OCI-LY7 (cell line): ENCODE results near the gene CALN1. TPM values are rescaled to one million over a fixed set of nuclear protein-coding genes. Genes with fewer than 3 reads are reported as not detected.

Experiments used
- BruUV-seq: library from RNA; stranded (reverse); fragments of 400-500 nt; replicated peaks from 2 replicates; lab custom pipeline; 2021; lab: Mats Ljungman, UMichigan
- CTCF ChIA-PET: fragments of 300-600 bp; sonication (Branson Sonifier 250); formaldehyde crosslinking; loops from one replicate; lab custom pipeline; 2022; ENCODE audit warnings: antibody characterized with exemption; ENCODE audit not compliant: unreplicated experiment; lab: Charles Lee
- POLR2A ChIA-PET: fragments of 300-600 bp; sonication (Branson Sonifier 250); formaldehyde crosslinking; loops from one replicate; lab custom pipeline; 2022; ENCODE audit warnings: antibody characterized with exemption; lab: Charles Lee
- DNase-seq: peaks from one replicate; pipeline ENCODE4 v3.0.0-alpha.2; 2015; ENCODE audit warnings: low spot score
- H2AFZ ChIP-seq: fragments of 200-600 bp; sonication (generic), shearing (Covaris generic); 2 replicates; pipeline ENCODE4 v1.6.1; 2014; ENCODE audit warnings: mild to moderate bottlenecking, antibody characterized with exemption, low read length, moderate library complexity
- H3K27ac ChIP-seq: fragments of 200-600 bp; sonication (generic); 2 replicates; pipeline ENCODE4 v1.5.1; 2014; ENCODE audit warnings: mixed run types, low read depth, mild to moderate bottlenecking, moderate library complexity, low read length, inconsistent platforms; ENCODE audit not compliant: poor library complexity, severe bottlenecking
- H3K36me3 ChIP-seq: fragments of 200-600 bp; sonication (generic); 2 replicates; pipeline ENCODE4 v1.6.1; 2014; ENCODE audit warnings: mild to moderate bottlenecking, antibody characterized with exemption, low read length, moderate library complexity, mixed read lengths; ENCODE audit not compliant: insufficient read depth
- H3K4me1 ChIP-seq: fragments of 200-600 bp; sonication (generic); 2 replicates; pipeline ENCODE4 v1.5.1; 2014; ENCODE audit warnings: mild to moderate bottlenecking, low read length; ENCODE audit not compliant: insufficient read depth, poor library complexity, severe bottlenecking
- H3K4me2 ChIP-seq: fragments of 200-600 bp; sonication (generic); 2 replicates; pipeline ENCODE4 v1.6.1; 2014; ENCODE audit warnings: mild to moderate bottlenecking, low read length
- H3K4me3 ChIP-seq: fragments of 200-600 bp; sonication (generic); 2 replicates; pipeline ENCODE4 v1.5.1; 2014; ENCODE audit warnings: mild to moderate bottlenecking, low read depth, low read length; ENCODE audit not compliant: poor library complexity, severe bottlenecking
- H3K79me2 ChIP-seq: fragments of 200-600 bp; sonication (generic); 2 replicates; pipeline ENCODE4 v1.6.1; 2016; ENCODE audit warnings: low read depth, mild to moderate bottlenecking, low read length, moderate library complexity, mixed read lengths; ENCODE audit not compliant: insufficient read depth
- H3K9me2 ChIP-seq: fragments of 200-600 bp; sonication (generic); 2 replicates; pipeline ENCODE4 v1.6.1; 2016; ENCODE audit warnings: mild to moderate bottlenecking, low read length, mixed read lengths; ENCODE audit not compliant: insufficient read depth
- H3K9me3 ChIP-seq: fragments of 200-600 bp; sonication (generic); 2 replicates; pipeline ENCODE4 v1.6.1; 2014; ENCODE audit warnings: mild to moderate bottlenecking, mixed run types, low read length, mixed read lengths
- H4K20me1 ChIP-seq: fragments of 200-600 bp; sonication (generic); 2 replicates; pipeline ENCODE4 v1.6.1; 2014; ENCODE audit warnings: mild to moderate bottlenecking, antibody characterized with exemption, low read length, moderate library complexity, mixed read lengths; ENCODE audit not compliant: insufficient read depth
- CTCF ChIP-seq: fragments of 200-600 bp; sonication (generic); conservative IDR thresholded peaks from 2 replicates; pipeline ENCODE4 v1.5.1; 2014; ENCODE audit warnings: mild to moderate bottlenecking, antibody characterized with exemption, low read length, moderate library complexity, mixed read lengths
- EZH2phosphoT487 ChIP-seq: fragments of 200-600 bp; sonication (generic); IDR thresholded peaks from 2 replicates; pipeline ENCODE4 v1.6.1; 2018; ENCODE audit warnings: low read depth, borderline replicate concordance, mild to moderate bottlenecking, mixed run types, antibody characterized with exemption, low read length, moderate library complexity, mixed read lengths
- intact Hi-C: fragments of 100-400 bp; cut with micrococcal nuclease; formaldehyde crosslinking; loops from one replicate; pipeline ENCODE4 v1.10.0; 2022; ENCODE audit not compliant: unreplicated experiment
- total RNA-seq, 2 experiments: library from RNA; depleted of rRNA in 1 of 2; stranded (reverse); fragments of >200 nt in 1 of 2; shearing (Covaris generic) in 1 of 2; gene quantifications; 2 replicates each; pipeline ENCODE4 v1.2.3, GENCODE V29; 2014 to 2022

The CALN1 gene
- total RNA-seq, 2 experiments from 2014 or later, result not detected

- ChIA-PET POLR2A (interaction anchor here (0.6 kb wide), 1 partner anchor 32 kb away, joined by 3 read pairs; no protein-coding TSS in a partner anchor), CTCF (no interaction called here)
- Histone ChIP-seq H2AFZ (no peak overlapping the region), H3K36me3 (no peaks in the 10 kb centered on the region), H3K27ac (no peak overlapping the region), H3K9me3 (no peaks in the 10 kb centered on the region), H3K79me2 (no peaks in the 10 kb centered on the region), H3K4me3 (no peak overlapping the region), H3K9me2 (no peaks in the 10 kb centered on the region), H3K4me2 (no peak overlapping the region), H4K20me1 (no peaks in the 10 kb centered on the region), H3K4me1 (no peaks in the 10 kb centered on the region)
- no peak for DNase-seq
- no TSS peak for BruUV-seq
- no peak for TF ChIP-seq EZH2phosphoT487
- TF ChIP-seq CTCF, result no peak
- intact Hi-C loops, result no loop called here
Observed at GRCh38 chr7:72429316-72429715, 17.2 kb upstream of the CALN1 start.

GRCh38 chr7:72416846-72417245, 4.7 kb upstream of the CALN1 start:
- Histone ChIP-seq H4K20me1 (no peaks in the 10 kb centered on the region), H3K27ac (no peak overlapping the region), H3K9me2 (no peaks in the 10 kb centered on the region), H3K36me3 (no peaks in the 10 kb centered on the region), H3K4me3 (no peak overlapping the region), H3K9me3 (no peaks in the 10 kb centered on the region), H3K4me2 (no peak overlapping the region), H3K79me2 (no peaks in the 10 kb centered on the region), H2AFZ (no peak overlapping the region), H3K4me1 (no peaks in the 10 kb centered on the region)
- DNase-seq, result no peak
- no TSS peak for BruUV-seq
- intact Hi-C loops, result no loop called here
- POLR2A ChIA-PET, result no interaction called here
- TF ChIP-seq EZH2phosphoT487 (no peak), CTCF (no peak)
- CTCF ChIA-PET, result no interaction called here

GRCh38 chr7:72415586-72415985, 3.4 kb upstream of the CALN1 start:
- POLR2A ChIA-PET, result no interaction called here
- no peaks in the 10 kb centered on the region for H4K20me1 ChIP-seq
- no peak overlapping the region for H3K4me3 ChIP-seq
- no peaks in the 10 kb centered on the region for H3K9me2 ChIP-seq
- no peak overlapping the region for H3K4me2 ChIP-seq
- BruUV-seq, result no TSS peak
- intact Hi-C loops, result no loop called here
- no peak for DNase-seq
- no peaks in the 10 kb centered on the region for H3K9me3 ChIP-seq
- H3K4me1 ChIP-seq, result no peaks in the 10 kb centered on the region
- no peak overlapping the region for H3K27ac ChIP-seq
- TF ChIP-seq CTCF, result no peak
- TF ChIP-seq EZH2phosphoT487, result no peak
- H3K36me3 ChIP-seq, result no peaks in the 10 kb centered on the region
- CTCF ChIA-PET, result no interaction called here
- H2AFZ ChIP-seq, result no peak overlapping the region
- no peaks in the 10 kb centered on the region for H3K79me2 ChIP-seq
